Hematopoietic multipotent progenitor cell treated with erythropoietin and hydrocortisone succinate and interleukin-3 and kit ligand, for 17 days (in vitro differentiated cells): ENCODE data around the gene CDSN.
A peak's percentile ranks its signal among the peaks of the same experiment; 100 is the strongest.
"Not testable (repeated sequence)": the region's sequence is repeated elsewhere in the genome, so short reads cannot be mapped to it uniquely, and the experiment has no call there.

Source experiments
- DNase-seq: peaks from one replicate; pipeline ENCODE4 v3.0.0-alpha.2; 2015; ENCODE audit warnings: low spot score

CDSN gene

DNA sequence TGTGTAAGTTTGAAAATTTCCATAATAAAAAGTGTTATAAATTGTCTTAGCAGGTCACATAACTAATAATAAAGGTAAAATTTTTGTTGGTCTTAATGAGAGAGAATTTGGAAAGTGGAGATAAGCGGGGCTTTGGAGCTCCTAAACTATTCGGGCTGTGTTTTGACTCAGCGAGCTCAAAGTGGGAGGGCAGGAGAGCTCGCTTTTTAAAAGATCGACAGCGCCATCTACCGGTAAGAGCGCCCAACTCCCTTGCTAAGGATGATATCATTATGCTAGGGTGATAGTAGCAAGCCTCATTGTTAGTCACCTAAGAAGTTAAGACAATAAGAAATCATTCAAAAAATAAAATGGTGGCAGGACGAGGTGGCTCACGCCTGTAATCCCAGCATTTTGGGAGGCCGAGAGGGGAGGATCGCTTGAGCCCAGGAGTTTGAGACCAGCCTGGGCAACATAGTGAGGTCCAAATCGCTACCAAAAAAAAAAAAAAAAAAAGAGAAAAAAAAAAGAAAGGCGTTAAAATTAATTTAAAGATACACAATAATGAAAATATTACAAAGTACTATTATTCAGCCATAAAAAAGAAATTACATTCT is 32.7 kb downstream of the CDSN start:
- peak; percentile 88 for DNase-seq

DNA sequence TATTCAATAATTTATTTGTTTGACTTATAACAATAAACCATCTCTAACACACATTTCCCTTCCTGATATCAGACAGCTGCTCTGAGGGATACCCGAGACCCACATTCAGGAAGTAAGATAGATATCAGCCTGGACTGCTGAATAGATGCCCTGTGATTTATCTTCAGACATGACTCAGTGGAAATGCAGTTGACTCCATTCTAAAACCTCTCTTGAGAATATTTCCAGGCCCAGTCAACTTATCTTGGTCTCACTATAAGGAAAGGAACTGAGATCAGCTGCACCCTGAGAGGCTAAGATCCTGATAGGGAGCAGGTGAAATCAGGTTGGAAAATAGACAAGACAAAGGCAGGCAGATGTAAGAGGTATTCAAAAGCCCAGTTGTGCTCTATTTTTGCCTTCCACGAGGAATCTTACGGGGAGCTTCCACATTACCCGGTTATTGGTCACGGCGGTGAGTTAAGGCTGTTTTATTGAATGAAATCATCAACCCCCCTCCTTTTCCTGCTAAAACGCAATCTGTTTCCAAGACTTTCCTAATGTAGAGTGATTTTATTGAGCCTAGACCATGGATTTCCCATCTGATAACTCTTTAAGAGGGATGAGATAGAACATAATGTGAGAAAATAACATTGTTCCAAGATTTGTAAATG is 33.3 kb downstream of the CDSN start:
- DNase-seq: no peak

GRCh38 chr6:31083742-31084354 is 36.4 kb downstream of the CDSN start:
- peak; percentile 30 for DNase-seq

- DNase-seq: no peak
These were observed 38.4 kb downstream of the CDSN start for GRCh38 chr6:31081872-31082271.

- peak; percentile 34 for DNase-seq
These were observed 40.5 kb downstream of the CDSN start for GRCh38 chr6:31079656-31080261.

DNA sequence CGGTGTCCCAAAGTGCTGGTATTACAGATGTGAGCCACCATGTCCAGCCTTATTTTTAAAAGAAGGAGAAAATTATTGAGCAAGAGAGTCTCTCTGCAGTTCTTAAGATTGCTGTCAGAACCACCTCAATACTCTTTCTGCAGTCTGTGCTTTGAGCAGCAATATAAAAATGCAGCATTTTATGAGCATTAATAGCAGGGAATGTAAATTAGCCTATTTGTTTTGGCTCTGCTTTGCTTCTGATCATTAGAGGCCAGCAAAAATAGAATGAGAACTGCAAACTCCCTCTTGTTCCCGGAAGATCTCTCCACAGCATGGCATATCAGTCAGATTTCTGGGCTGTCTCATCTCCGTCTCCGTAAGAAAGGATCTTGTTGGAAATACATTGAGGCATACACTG is 43.6 kb downstream of the CDSN start:
- no peak for DNase-seq

GRCh38 chr6:31075528-31075927 is 44.7 kb downstream of the CDSN start:
- DNase-seq: no peak

DNA sequence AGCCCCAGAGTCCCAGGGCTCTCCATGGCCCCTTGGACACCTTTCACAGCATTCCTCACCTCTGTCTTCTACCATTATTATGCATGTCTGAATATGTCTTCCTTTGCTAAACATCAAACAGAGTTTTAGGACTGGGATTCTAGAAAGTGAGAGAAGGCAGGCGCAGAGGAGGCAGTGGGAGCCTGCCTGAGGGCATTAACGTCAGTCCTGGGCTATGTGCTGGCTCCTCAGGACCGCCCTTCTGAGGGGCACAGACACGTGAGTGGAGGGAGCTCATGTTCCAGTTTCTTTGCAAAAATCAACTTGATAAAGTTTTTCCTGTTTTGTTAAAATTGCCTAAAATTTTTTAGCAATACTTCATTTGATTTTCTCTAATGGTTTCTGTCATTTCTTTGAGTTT is 45.8 kb downstream of the CDSN start:
- DNase-seq: no peak

GRCh38 chr6:31070711-31071197 is 49.5 kb downstream of the CDSN start:
- no peak for DNase-seq

DNA sequence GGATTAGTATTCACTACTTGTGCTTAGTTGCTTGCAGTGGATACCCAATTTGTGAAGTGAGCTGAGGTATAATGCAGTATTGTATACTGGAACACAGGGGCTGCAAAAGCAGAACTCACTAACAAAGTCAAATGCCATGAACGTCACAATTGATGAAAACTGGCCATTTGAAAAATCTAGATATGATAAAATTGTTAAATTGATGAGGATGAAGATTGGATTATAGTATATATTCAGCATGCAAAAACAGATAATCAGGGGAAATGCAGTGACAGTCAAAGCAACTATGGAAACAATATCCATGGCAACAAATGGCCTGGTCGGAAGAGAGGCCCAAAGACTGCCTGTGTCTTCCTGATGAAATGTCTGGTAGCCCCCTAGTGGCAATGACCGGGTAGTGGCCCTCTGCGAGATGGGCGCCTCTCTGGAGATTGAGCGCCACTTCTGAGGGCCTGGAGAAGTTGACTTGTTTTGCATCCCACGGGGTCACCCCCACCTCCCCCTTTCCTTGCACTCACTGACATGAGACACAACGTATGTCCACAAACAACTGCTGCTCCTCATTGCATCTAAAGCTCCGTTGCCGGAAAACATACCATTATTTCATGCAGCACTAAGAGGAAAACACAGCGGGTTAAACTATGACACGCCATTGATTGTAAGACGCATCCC is 51.4 kb downstream of the CDSN start:
- DNase-seq: peak; percentile 56

DNA sequence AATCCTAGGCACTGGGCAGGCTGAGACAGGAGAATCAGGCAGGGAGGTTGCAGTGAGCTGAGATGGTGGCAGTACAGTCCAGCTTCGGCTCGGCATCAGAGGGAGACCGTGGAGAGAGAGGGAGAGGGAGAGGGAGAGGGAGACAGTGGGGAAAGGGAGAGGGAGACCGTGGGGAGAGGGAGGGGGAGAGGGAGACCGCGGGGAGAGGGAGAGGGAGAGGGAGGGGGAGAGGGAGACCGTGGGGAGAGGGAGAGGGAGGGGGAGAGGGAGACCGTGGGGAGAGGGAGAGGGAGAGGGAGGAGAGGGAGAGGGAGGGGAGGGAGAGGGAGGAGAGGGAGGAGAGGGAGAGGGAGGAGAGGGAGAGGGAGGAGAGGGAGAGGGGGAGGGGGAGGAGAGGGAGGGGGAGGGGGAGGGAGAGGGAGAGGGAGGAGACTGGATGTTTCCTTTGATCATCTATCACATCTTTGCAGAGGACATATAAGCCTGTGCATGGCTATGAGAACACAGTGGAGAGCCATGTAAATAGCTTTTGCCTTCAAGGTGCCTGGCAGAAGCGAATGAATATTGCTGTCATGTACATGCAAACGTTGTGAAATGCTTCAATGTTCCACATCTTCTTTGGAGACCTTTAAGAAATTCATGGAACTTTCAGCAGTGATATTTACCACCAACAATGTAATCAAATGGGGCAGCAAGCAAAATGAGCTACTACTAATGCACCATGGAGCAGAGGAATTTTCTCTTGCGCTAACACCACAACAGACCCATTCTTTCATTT is 52.2 kb downstream of the CDSN start:
- not testable (repeated sequence) for DNase-seq

DNA sequence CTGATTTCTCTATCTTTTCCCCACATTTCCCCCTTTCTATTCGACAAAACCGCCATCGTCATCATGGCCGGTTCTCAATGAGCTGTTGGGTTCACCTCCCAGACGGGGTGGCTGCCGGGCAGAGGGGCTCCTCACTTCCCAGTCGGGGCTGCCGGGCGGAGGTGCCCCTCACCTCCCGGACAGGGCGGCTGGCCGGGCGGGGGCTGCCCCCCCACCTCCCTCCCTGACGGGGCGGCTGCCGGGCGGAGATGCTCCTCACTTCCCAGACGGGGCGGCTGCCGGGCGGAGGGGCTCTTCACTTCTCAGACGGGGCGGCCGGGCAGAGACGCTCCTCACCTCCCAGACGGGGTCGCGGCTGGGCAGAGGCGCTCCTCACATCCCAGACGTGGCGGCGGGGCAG is 53.2 kb downstream of the CDSN start:
- DNase-seq: not testable (repeated sequence)

DNA sequence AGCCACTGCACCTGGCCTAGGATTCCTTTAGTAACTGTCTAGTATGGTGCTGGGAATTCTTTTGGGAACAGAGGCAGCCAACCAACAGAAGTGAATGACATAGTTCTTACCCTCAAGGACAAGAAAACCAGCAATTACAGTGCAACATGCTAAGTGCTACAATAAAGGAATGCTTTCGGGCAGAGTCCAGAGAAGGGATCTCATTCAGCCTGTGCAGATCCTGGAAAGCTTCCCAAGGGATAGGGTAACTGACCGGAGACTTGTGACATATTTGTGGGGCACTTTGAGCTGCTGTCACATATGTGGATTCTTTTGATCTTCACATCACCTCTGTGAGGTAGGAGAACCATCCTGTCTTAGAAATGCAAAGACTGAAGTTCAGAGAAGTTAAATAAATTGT is 54.7 kb downstream of the CDSN start:
- DNase-seq: no peak
